CD8-positive, alpha-beta T cell (primary cell): Measurements from ENCODE around the gene GAB4. TPM values are rescaled to one million over a fixed set of nuclear protein-coding genes. Genes with fewer than 3 reads are reported as not detected.

Source experiments
- total RNA-seq, 46 experiments: library from RNA in 2 of 46; stranded (reverse) in 2 of 46; gene quantifications; one replicate each; pipeline ENCODE4 v1.2.3 and lab custom pipeline; 2021 to 2026

Gene GAB4
- total RNA-seq, 2 experiments from 2014 or later = 0.16 TPM; not detected in 1

Other genes with a start within 250 kb of the GAB4 start
- gene XKR3, start 182.8 kb downstream of the GAB4 start, total RNA-seq = not detected
- gene IL17RA, start 76.8 kb upstream of the GAB4 start, total RNA-seq = 10 to 100 TPM; 20.4 to 24.7 TPM
- under 1 TPM in 1 of 2 experiments, not detected in 1; 0.11 TPM for gene TMEM121B, start 113.1 kb upstream of the GAB4 start, total RNA-seq
- 10 to 100 TPM in 1 of 2 experiments, 1 to 10 TPM in 1; 9.2 to 11.0 TPM for gene HDHD5, start 151.1 kb upstream of the GAB4 start, total RNA-seq
- 10 to 100 TPM; 43.4 to 44.6 TPM for gene ADA2, start 211.2 kb upstream of the GAB4 start, total RNA-seq